K562 (cell line): ENCODE results near the gene PTPMT1. TPM values are rescaled to one million over a fixed set of nuclear protein-coding genes. Genes with fewer than 3 reads are reported as not detected.

Experiments used
- CBFB ChIP-seq: sonication (generic); formaldehyde crosslinking; IDR thresholded peaks from 2 replicates; pipeline ENCODE4 v1.4.0; 2020; ENCODE audit warnings: mild to moderate bottlenecking, missing genetic modification reagents
- HDAC2 ChIP-seq: fragments of 450-650 bp; IDR thresholded peaks from 2 replicates; pipeline ENCODE4 v1.6.1; 2016; ENCODE audit warnings: mild to moderate bottlenecking
- MTA1 ChIP-seq: fragments of 450-650 bp; IDR thresholded peaks from 2 replicates; pipeline ENCODE4 v1.6.1; 2017; ENCODE audit warnings: borderline replicate concordance
- NCOA4 ChIP-seq: fragments of 450-650 bp; IDR thresholded peaks from 2 replicates; pipeline ENCODE4 v1.6.1; 2018; ENCODE audit warnings: mild to moderate bottlenecking; ENCODE audit not compliant: partially characterized antibody
- RBFOX2 ChIP-seq: fragments of 200-400 bp; formaldehyde crosslinking; IDR thresholded peaks from 2 replicates; pipeline ENCODE4 v1.6.1; 2017; ENCODE audit warnings: low read depth, mild to moderate bottlenecking, low read length, moderate library complexity
- RBM34 ChIP-seq: fragments of 200-400 bp; formaldehyde crosslinking; IDR thresholded peaks from 2 replicates; pipeline ENCODE4 v1.6.1; 2018; ENCODE audit warnings: low read length, borderline replicate concordance; ENCODE audit not compliant: insufficient read depth
- ZBTB1 ChIP-seq: sonication (generic); formaldehyde crosslinking; IDR thresholded peaks from 2 replicates; pipeline ENCODE4 v1.8.1; 2023; ENCODE audit warnings: missing genetic modification reagents, low read depth, mild to moderate bottlenecking, borderline replicate concordance
- ZNF134 ChIP-seq: fragments of 250-450 bp; sonication (Bioruptor Pico); conservative IDR thresholded peaks from 2 replicates; pipeline ENCODE4 v1.4.0; 2020
- ZNF146 ChIP-seq: IDR thresholded peaks from one replicate; pipeline ENCODE4 v1.6.1; 2018; ENCODE audit warnings: missing compliant biosample characterization; ENCODE audit not compliant: unreplicated experiment
- ZNF274 ChIP-seq: IDR thresholded peaks from 2 replicates; pipeline ENCODE4 v1.6.1; 2011; ENCODE audit warnings: low read depth, mild to moderate bottlenecking, low read length, moderate library complexity, borderline replicate concordance
- polyA plus RNA-seq, 8 experiments: library from polyadenylated mRNA; depleted of rRNA in 4 of 8; stranded (reverse) in 5 of 8; unstranded in 3 of 8; fragments of >200 nt; fragmentation: Nextera tagmentation in 2 of 8; fragmentation: Illumina TruSeq in 1 of 8; extraction: Ambion mirVana in 2 of 8; extraction: Trizol in 1 of 8; gene quantifications; 2 replicates each; pipeline versions ENCODE4 v1.2.1 to v1.2.3, GENCODE V29; 2011 to 2014; ENCODE audit warnings: inconsistent platforms in 1 of 8, missing spikeins in 1 of 8
- total RNA-seq, 7 experiments: library from RNA; depleted of rRNA in 6 of 7; stranded (reverse); fragments of >200 nt in 6 of 7; fragmentation: Illumina TruSeq in 2 of 7; extraction: Trizol in 2 of 7; gene quantifications; 2 replicates each; pipeline versions ENCODE4 v1.2.1 to v1.2.3, GENCODE V29; 2011 to 2021; ENCODE audit warnings: low replicate concordance in 1 of 7
- TF ChIP-seq, protein P1 (sequence below), 3 experiments: fragments of 200-800 bp in 1 of 3; sonication (Bioruptor generic) in 1 of 3; sonication (generic) in 1 of 3; formaldehyde crosslinking in 1 of 3; IDR thresholded peaks; 2 replicates each; pipeline versions ENCODE4 v1.6.1 to v1.8.0; 2016 to 2022; ENCODE audit warnings: mild to moderate bottlenecking in 2 of 3, missing compliant biosample characterization in 2 of 3, missing genetic modification characterization in 2 of 3, missing genetic modification reagents in 1 of 3
- TF ChIP-seq, protein P2 (sequence below): IDR thresholded peaks from 3 replicates; pipeline ENCODE4 v1.6.1; 2011; ENCODE audit warnings: borderline replicate concordance, mild to moderate bottlenecking; ENCODE audit not compliant: insufficient read length, insufficient read depth
- TF ChIP-seq, protein P3 (sequence below), 2 experiments: fragments of 450-650 bp; formaldehyde crosslinking in 1 of 2; IDR thresholded peaks; 2 replicates each; pipeline versions ENCODE4 v1.4.0 to v1.6.1; 2014 to 2020; ENCODE audit warnings: mild to moderate bottlenecking in 2 of 2, borderline replicate concordance in 1 of 2, low read depth in 1 of 2
- TF ChIP-seq, protein P4 (sequence below), 2 experiments: fragments of 450-650 bp in 1 of 2; sonication (generic) in 1 of 2; formaldehyde crosslinking in 1 of 2; IDR thresholded peaks in 1 of 2; conservative IDR thresholded peaks in 1 of 2; 2 replicates each; pipeline versions ENCODE4 v1.6.1 to v1.8.1; 2016 to 2023; ENCODE audit warnings: mild to moderate bottlenecking in 2 of 2, moderate library complexity in 2 of 2, inconsistent platforms in 1 of 2, missing genetic modification reagents in 1 of 2

PTPMT1 gene
- total and polyA plus RNA-seq, 9 of the 15 experiments (the other 6 are each of a cell fraction or from before 2014, with no cell fraction given) = 10.4 to 140 (median 67.2) TPM

DNA sequence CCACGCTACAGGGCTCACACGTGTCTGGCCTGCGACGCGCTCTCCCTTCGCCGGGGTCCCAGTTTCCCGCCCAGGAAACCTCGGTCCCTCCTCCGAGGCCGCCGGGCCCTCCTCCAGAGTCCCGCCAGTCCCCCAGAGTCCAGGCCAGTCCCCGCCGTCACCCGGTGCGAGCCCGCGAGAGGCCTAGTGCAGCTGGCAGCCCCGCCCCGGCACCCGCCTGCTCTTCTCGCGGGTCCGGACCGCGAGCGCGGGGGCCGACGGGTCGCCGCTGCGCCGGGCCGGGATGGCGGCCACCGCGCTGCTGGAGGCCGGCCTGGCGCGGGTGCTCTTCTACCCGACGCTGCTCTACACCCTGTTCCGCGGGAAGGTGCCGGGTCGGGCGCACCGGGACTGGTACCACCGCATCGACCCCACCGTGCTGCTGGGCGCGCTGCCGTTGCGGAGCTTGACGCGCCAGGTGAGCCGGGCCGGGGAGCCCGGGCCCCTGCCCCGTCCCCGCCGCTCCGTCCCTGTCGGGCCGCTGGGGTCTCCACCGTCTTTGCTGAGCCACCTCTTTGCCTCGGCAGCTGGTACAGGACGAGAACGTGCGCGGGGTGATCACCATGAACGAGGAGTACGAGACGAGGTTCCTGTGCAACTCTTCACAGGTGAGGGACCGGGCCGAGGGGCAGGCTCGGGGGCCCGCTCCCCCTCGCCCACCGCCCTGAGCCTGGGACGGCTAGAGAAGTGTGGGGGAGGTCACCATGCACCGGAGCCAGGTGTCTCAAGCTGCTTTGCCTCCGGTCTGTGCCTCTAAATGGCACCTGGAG lies at the start of gene PTPMT1 (continued):
- TF ChIP-seq, protein P1, sequence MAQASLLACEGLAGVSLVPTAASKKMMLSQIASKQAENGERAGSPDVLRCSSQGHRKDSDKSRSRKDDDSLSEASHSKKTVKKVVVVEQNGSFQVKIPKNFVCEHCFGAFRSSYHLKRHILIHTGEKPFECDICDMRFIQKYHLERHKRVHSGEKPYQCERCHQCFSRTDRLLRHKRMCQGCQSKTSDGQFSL (CRISPR knock-in tag; IDR thresholded peaks at IDR 0.05) = no peak
- TF ChIP-seq, protein P1 (tag; IDR thresholded peaks at IDR 0.05) = no peak
- TF ChIP-seq, protein P2, sequence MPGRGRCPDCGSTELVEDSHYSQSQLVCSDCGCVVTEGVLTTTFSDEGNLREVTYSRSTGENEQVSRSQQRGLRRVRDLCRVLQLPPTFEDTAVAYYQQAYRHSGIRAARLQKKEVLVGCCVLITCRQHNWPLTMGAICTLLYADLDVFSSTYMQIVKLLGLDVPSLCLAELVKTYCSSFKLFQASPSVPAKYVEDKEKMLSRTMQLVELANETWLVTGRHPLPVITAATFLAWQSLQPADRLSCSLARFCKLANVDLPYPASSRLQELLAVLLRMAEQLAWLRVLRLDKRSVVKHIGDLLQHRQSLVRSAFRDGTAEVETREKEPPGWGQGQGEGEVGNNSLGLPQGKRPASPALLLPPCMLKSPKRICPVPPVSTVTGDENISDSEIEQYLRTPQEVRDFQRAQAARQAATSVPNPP = no peak
- no peak for TF ChIP-seq ZNF134 (CRISPR knock-in tag)
- TF ChIP-seq CBFB (CRISPR knock-in tag) = no peak
- no peak for TF ChIP-seq HDAC2
- TF ChIP-seq, protein P3, sequence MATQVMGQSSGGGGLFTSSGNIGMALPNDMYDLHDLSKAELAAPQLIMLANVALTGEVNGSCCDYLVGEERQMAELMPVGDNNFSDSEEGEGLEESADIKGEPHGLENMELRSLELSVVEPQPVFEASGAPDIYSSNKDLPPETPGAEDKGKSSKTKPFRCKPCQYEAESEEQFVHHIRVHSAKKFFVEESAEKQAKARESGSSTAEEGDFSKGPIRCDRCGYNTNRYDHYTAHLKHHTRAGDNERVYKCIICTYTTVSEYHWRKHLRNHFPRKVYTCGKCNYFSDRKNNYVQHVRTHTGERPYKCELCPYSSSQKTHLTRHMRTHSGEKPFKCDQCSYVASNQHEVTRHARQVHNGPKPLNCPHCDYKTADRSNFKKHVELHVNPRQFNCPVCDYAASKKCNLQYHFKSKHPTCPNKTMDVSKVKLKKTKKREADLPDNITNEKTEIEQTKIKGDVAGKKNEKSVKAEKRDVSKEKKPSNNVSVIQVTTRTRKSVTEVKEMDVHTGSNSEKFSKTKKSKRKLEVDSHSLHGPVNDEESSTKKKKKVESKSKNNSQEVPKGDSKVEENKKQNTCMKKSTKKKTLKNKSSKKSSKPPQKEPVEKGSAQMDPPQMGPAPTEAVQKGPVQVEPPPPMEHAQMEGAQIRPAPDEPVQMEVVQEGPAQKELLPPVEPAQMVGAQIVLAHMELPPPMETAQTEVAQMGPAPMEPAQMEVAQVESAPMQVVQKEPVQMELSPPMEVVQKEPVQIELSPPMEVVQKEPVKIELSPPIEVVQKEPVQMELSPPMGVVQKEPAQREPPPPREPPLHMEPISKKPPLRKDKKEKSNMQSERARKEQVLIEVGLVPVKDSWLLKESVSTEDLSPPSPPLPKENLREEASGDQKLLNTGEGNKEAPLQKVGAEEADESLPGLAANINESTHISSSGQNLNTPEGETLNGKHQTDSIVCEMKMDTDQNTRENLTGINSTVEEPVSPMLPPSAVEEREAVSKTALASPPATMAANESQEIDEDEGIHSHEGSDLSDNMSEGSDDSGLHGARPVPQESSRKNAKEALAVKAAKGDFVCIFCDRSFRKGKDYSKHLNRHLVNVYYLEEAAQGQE (IDR thresholded peaks at IDR 0.05; ENCODE audit: borderline replicate concordance) = no peak
- TF ChIP-seq, protein P3 (CRISPR knock-in tag; IDR thresholded peaks at IDR 0.05; ENCODE audit: low read depth) = 0 out of 2 replicates have a peak, but pooled peaks have one; percentile 56
- no peak for TF ChIP-seq ZNF146 (CRISPR knock-in tag)
- no peak for TF ChIP-seq RBM34
- TF ChIP-seq MTA1 = no peak
- peak; percentile 96 for TF ChIP-seq RBFOX2
- TF ChIP-seq ZNF274 = no peak
- 0 out of 2 replicates have a peak, but pooled peaks have one; percentile 59 for TF ChIP-seq ZBTB1 (CRISPR knock-in tag)
- TF ChIP-seq, protein P4, sequence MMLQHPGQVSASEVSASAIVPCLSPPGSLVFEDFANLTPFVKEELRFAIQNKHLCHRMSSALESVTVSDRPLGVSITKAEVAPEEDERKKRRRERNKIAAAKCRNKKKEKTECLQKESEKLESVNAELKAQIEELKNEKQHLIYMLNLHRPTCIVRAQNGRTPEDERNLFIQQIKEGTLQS (IDR thresholded peaks at IDR 0.05) = no peak
- TF ChIP-seq, protein P4 (CRISPR knock-in tag; conservative IDR thresholded peaks at IDR 0.05) = no peak
- no peak for TF ChIP-seq NCOA4
